H1 (cell line): ENCODE results near the gene TGFBR2. TPM values are rescaled to one million over a fixed set of nuclear protein-coding genes. Genes with fewer than 3 reads are reported as not detected.

Experiments
- BCL11A ChIP-seq, 2 experiments: IDR thresholded peaks; one replicate each; pipeline ENCODE4 v1.6.1; 2011; ENCODE audit warnings: low read depth in 2 of 2, low read length in 2 of 2, mild to moderate bottlenecking in 2 of 2
- GTF2F1 ChIP-seq: IDR thresholded peaks from 2 replicates; pipeline ENCODE4 v1.6.1; 2012; ENCODE audit warnings: low read depth, low read length, improper control_type of control experiment, borderline replicate concordance
- SP2 ChIP-seq: IDR thresholded peaks from 2 replicates; pipeline ENCODE4 v1.6.1; 2012; ENCODE audit warnings: mild to moderate bottlenecking, low read length, inconsistent platforms
- ZNF274 ChIP-seq: IDR thresholded peaks from 2 replicates; pipeline ENCODE4 v1.7.0; 2012; ENCODE audit warnings: low read length, borderline replicate concordance; ENCODE audit errors: extremely low read depth
- polyA plus RNA-seq, 7 experiments: library from polyadenylated mRNA; depleted of rRNA in 3 of 7; stranded (reverse) in 5 of 7; unstranded in 2 of 7; fragments of >200 nt in 5 of 7; fragments of 200-250 nt in 2 of 7; gene quantifications; 1 replicate in 5 of 7; 2 replicates in 1 of 7; 4 replicates in 1 of 7; pipeline versions ENCODE4 v1.2.1 to v1.2.3, GENCODE V29; 2011 to 2013; ENCODE audit warnings: missing spikeins in 2 of 7, mixed read lengths in 2 of 7
- total RNA-seq: library from RNA; stranded (reverse); fragmentation: NEBNext Ultra II Directional; extraction: Animal tissue kit (Norgen Biotek cat#: 25700); gene quantifications from 2 replicates; pipeline ENCODE4 v1.2.1, GENCODE V29; 2021

Gene TGFBR2
- total and polyA plus RNA-seq, 2 of the 8 experiments (the other 6 are each of a cell fraction or from before 2014, with no cell fraction given) = 4.2 to 7.4 TPM

DNA sequence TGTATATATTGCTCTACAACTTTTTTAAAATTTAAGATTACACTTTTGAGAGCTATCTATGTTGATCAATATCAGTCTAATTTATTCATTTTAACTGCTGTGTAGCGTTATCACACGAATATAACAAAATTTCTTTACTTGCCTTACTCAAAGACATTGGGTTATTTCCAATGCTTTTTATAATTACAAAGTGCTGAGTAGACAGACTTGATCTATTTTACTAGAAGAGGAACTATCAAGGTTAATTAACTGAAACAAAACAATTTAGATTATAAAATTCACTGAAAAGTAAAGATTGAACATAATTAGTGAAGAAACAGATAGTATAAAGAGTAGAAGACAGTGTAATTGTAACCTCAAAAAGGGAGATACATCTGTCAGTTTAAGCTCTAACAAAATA is 105.5 kb downstream of the TGFBR2 start (continued):
- no peak for TF ChIP-seq SP2
- no peak for TF ChIP-seq GTF2F1
- TF ChIP-seq ZNF274 = no peak
- no peak for TF ChIP-seq BCL11A (IDR thresholded peaks at IDR 0.05; ENCODE audit: low read depth in 2 of 2, low read length in 2 of 2)
